K562 (cell line): ENCODE results near the gene EDA. TPM values are rescaled to one million over a fixed set of nuclear protein-coding genes. Genes with fewer than 3 reads are reported as not detected.

ENCODE experiments used
- ATAC-seq: fragments of 200-7000 bp; cut with Tn5 transposase; 3 replicates; pipeline ENCODE4 v1.9.1; 2020; ENCODE audit warnings: moderate library complexity
- BruUV-seq: library from RNA; stranded (reverse); fragments of 400-500 nt; replicated peaks from 2 replicates; lab custom pipeline; 2021; lab: Mats Ljungman, UMichigan
- CTCF ChIA-PET: fragments of 300-600 bp; formaldehyde crosslinking; extraction: SDS; loops from one replicate; lab custom pipeline; 2021; ENCODE audit warnings: low intra/inter-chr PET ratio; lab: Yijun Ruan, JAX
- POLR2A ChIA-PET: fragments of 300-600, 350-650 bp; sonication (Branson Sonifier 250); formaldehyde crosslinking; extraction: SDS; loops from one replicate; lab custom pipeline; 2021; ENCODE audit warnings: antibody characterized with exemption, inconsistent platforms; lab: Yijun Ruan, JAX
- DNase-seq, 4 experiments: peaks; one replicate each; pipeline versions ENCODE4 v3.0.0 to v3.0.0-alpha.2; 2011 to 2018; ENCODE audit warnings: low spot score in 3 of 4, mixed read lengths in 3 of 4; ENCODE audit errors: extremely low read depth in 1 of 4
- FAIRE-seq: peaks from 2 replicates; lab custom pipeline; 2011; peaks lifted over from hg19 to GRCh38; lab: Jason Lieb, UNC
- H2AFZ ChIP-seq: 2 replicates; pipeline ENCODE4 v1.6.0; 2011; ENCODE audit warnings: low read depth, low read length, control low read depth, inconsistent platforms
- H3K27ac ChIP-seq: fragments of 200-600 bp; 3 replicates; pipeline ENCODE4 v1.8.0; 2011; ENCODE audit warnings: low read depth, mild to moderate bottlenecking, control low read depth, inconsistent platforms, low read length, moderate library complexity, mixed read lengths; ENCODE audit errors: extremely low read depth
- H3K27me3 ChIP-seq, 2 experiments: fragments of 300-600 bp in 1 of 2; 2 replicates in 1 of 2; 3 replicates in 1 of 2; pipeline versions ENCODE4 v1.6.0 to v1.8.0; 2011; ENCODE audit warnings: inconsistent platforms in 2 of 2, low read length in 2 of 2, mild to moderate bottlenecking in 1 of 2, mixed read lengths in 1 of 2, moderate library complexity in 1 of 2; ENCODE audit not compliant: control insufficient read depth in 2 of 2, insufficient read depth in 2 of 2
- H3K36me3 ChIP-seq: fragments of 300-600 bp; 3 replicates; pipeline ENCODE4 v1.8.0; 2011; ENCODE audit warnings: mild to moderate bottlenecking, low read length, inconsistent platforms; ENCODE audit not compliant: control insufficient read depth, insufficient read depth
- H3K4me1 ChIP-seq, 2 experiments: fragments of 200-600 bp in 1 of 2; replicated peaks in 1 of 2; 2 replicates in 1 of 2; 3 replicates in 1 of 2; pipeline versions ENCODE4 v1.5.1 to v1.8.0; 2011; ENCODE audit warnings: inconsistent platforms in 2 of 2, low read length in 2 of 2, mild to moderate bottlenecking in 1 of 2, mixed read lengths in 1 of 2, moderate library complexity in 1 of 2; ENCODE audit not compliant: control insufficient read depth in 2 of 2, insufficient read depth in 2 of 2
- H3K4me2 ChIP-seq: 2 replicates; pipeline ENCODE4 v1.6.1; 2011; ENCODE audit warnings: low read length, control low read depth, inconsistent platforms, mixed read lengths; ENCODE audit not compliant: insufficient read depth
- H3K4me3 ChIP-seq: fragments of 200-600 bp; sonication (generic), shearing (Covaris generic); 2 replicates; pipeline ENCODE4 v1.5.1; 2016; ENCODE audit warnings: control low read depth, inconsistent platforms
- H3K79me2 ChIP-seq: fragments of 200-600 bp; 3 replicates; pipeline ENCODE4 v1.8.0; 2011; ENCODE audit warnings: low read length, inconsistent platforms; ENCODE audit not compliant: control insufficient read depth, insufficient read depth
- H3K9ac ChIP-seq, 2 experiments: 2 replicates each; pipeline versions ENCODE4 v1.6.0 to v1.6.1; 2011; ENCODE audit warnings: low read depth in 2 of 2, low read length in 2 of 2, control low read depth in 1 of 2, inconsistent platforms in 1 of 2, mild to moderate bottlenecking in 1 of 2, mixed read lengths in 1 of 2; ENCODE audit not compliant: insufficient read depth in 1 of 2
- H3K9me1 ChIP-seq: one replicate; pipeline ENCODE4 v1.6.0; 2011; ENCODE audit warnings: inconsistent platforms, mild to moderate bottlenecking, low read length, moderate library complexity; ENCODE audit not compliant: control insufficient read depth, insufficient read depth
- H3K9me3 ChIP-seq: replicated peaks from 2 replicates; pipeline ENCODE4 v1.5.1; 2011; ENCODE audit warnings: low read depth, low read length, inconsistent platforms; ENCODE audit not compliant: control insufficient read depth, insufficient read depth
- H4K20me1 ChIP-seq: replicated peaks from 2 replicates; pipeline ENCODE4 v1.6.1; 2011; ENCODE audit warnings: low read length, inconsistent platforms, mixed read lengths; ENCODE audit not compliant: control insufficient read depth, insufficient read depth
- DACH1 ChIP-seq: fragments of 450-650 bp; IDR thresholded peaks from 2 replicates; pipeline ENCODE4 v1.6.1; 2018; ENCODE audit not compliant: partially characterized antibody
- SNRNP70 ChIP-seq: fragments of 200-400 bp; formaldehyde crosslinking; optimal IDR thresholded peaks from 2 replicates; pipeline ENCODE3; 2017; ENCODE audit warnings: low read depth, low read length
- THAP7 ChIP-seq: fragments of 250-450 bp; sonication (Bioruptor Pico); IDR thresholded peaks from 2 replicates; pipeline ENCODE4 v1.5.0; 2021
- ZBTB33 ChIP-seq: sonication (generic); formaldehyde crosslinking; IDR thresholded peaks from 2 replicates; pipeline ENCODE4 v1.8.1; 2023; ENCODE audit warnings: mild to moderate bottlenecking, missing genetic modification reagents
- ZNF121 ChIP-seq: sonication (generic); formaldehyde crosslinking; conservative IDR thresholded peaks from 2 replicates; pipeline ENCODE4 v1.8.0; 2022; ENCODE audit warnings: missing genetic modification reagents
- ZNF175 ChIP-seq: fragments of 200-800 bp; sonication (Bioruptor generic); IDR thresholded peaks from 2 replicates; pipeline ENCODE4 v1.6.1; 2016; ENCODE audit warnings: low read depth, mild to moderate bottlenecking, missing genetic modification characterization, missing compliant biosample characterization
- ZNF584 ChIP-seq: fragments of 200-800 bp; sonication (Bioruptor generic); IDR thresholded peaks from 2 replicates; pipeline ENCODE4 v1.6.1; 2016; ENCODE audit warnings: low read depth, mild to moderate bottlenecking, missing genetic modification characterization, missing compliant biosample characterization
- WGBS: fragments of 100-300 bp; shearing (Covaris generic); methylation state at CpG from one replicate; pipeline ENCODE4 v1.1.6; 2016; ENCODE audit warnings: low coverage, mixed read lengths; ENCODE audit not compliant: insufficient coverage; ENCODE audit errors: missing lambda C conversion rate; 5-methylcytosine and 5-hydroxymethylcytosine counted together
- in situ Hi-C: fragments of 300-500 bp; cut with MboI; formaldehyde crosslinking; loops from 4 replicates; pipeline ENCODE4 v1.15.0; 2018; ENCODE audit warnings: inconsistent platforms, mixed read lengths
- intact Hi-C: fragments of 100-400 bp; cut with micrococcal nuclease; formaldehyde crosslinking; loops from 2 replicates; pipeline ENCODE4 v1.14.2; 2022
- polyA plus RNA-seq, 8 experiments: library from polyadenylated mRNA; depleted of rRNA in 4 of 8; stranded (reverse) in 5 of 8; unstranded in 3 of 8; fragments of >200 nt; fragmentation: Nextera tagmentation in 2 of 8; fragmentation: Illumina TruSeq in 1 of 8; extraction: Ambion mirVana in 2 of 8; extraction: Trizol in 1 of 8; gene quantifications; 2 replicates each; pipeline versions ENCODE4 v1.2.1 to v1.2.3, GENCODE V29; 2011 to 2014; ENCODE audit warnings: inconsistent platforms in 1 of 8, missing spikeins in 1 of 8
- total RNA-seq, 7 experiments: library from RNA; depleted of rRNA in 6 of 7; stranded (reverse); fragments of >200 nt in 6 of 7; fragmentation: Illumina TruSeq in 2 of 7; extraction: Trizol in 2 of 7; gene quantifications; 2 replicates each; pipeline versions ENCODE4 v1.2.1 to v1.2.3, GENCODE V29; 2011 to 2021; ENCODE audit warnings: low replicate concordance in 1 of 7

EDA gene
- total and polyA plus RNA-seq, 9 of the 15 experiments (the other 6 are each of a cell fraction or from before 2014, with no cell fraction given), result 0.03 to 0.40 (median 0.07) TPM

GRCh38 chrX:69795702-69796101 is 179.8 kb downstream of the EDA start:
- ChIA-PET POLR2A (no interaction called here), CTCF (interaction anchor here (0.6 kb wide), 1 partner anchor 66 kb away, joined by 4 read pairs; no protein-coding TSS in a partner anchor)
- DNase-seq (no peak), FAIRE-seq (no peak), ATAC-seq (no peak)
- Histone ChIP-seq H3K27me3 (no peaks in the 10 kb centered on the region), H3K36me3 (no peaks in the 10 kb centered on the region), H3K9me1 (no peaks in the 10 kb centered on the region), H3K4me3 (no peak overlapping the region), H3K9ac (no peak overlapping the region), H3K27ac (no peak overlapping the region), H2AFZ (no peak overlapping the region), H3K9me3 (no peaks in the 10 kb centered on the region), H3K4me2 (no peak overlapping the region), H3K79me2 (no peaks in the 10 kb centered on the region), H4K20me1 (no peaks in the 10 kb centered on the region), H3K4me1 (no peaks in the 10 kb centered on the region)
- no TSS peak for BruUV-seq
- TF ChIP-seq SNRNP70, result no peak
- TF ChIP-seq ZNF584, result no peak
- TF ChIP-seq ZNF121, result no peak
- no peak for TF ChIP-seq DACH1
- TF ChIP-seq ZNF175 (CRISPR knock-in tag), result no peak
- no peak for TF ChIP-seq ZBTB33 (CRISPR knock-in tag)
- TF ChIP-seq THAP7, result no peak
- 0% methylated on average over 2 of the region's 3 CpGs for WGBS
- intact Hi-C loops, result no loop called here
- in situ Hi-C loops, result no loop called here
